PC-3 (cell line): ENCODE results near the gene ASB10. TPM values are rescaled to one million over a fixed set of nuclear protein-coding genes. Genes with fewer than 3 reads are reported as not detected.
A peak's percentile ranks its signal among the peaks of the same experiment; 100 is the strongest.

Experiments
- ATAC-seq: fragments of 200-7000 bp; cut with Tn5 transposase; 2 replicates; pipeline ENCODE4 v1.9.1; 2020; ENCODE audit warnings: mild to moderate bottlenecking, moderate library complexity
- BruUV-seq: library from RNA; stranded (reverse); fragments of 400-500 nt; replicated peaks from 2 replicates; lab custom pipeline; 2021; lab: Mats Ljungman, UMichigan
- CTCF ChIA-PET: fragments of 300-600 bp; sonication (Branson Sonifier 250); formaldehyde crosslinking; loops from one replicate; lab custom pipeline; 2022; ENCODE audit warnings: antibody characterized with exemption; lab: Charles Lee
- POLR2A ChIA-PET: fragments of 300-600 bp; sonication (Branson Sonifier 250); formaldehyde crosslinking; loops from one replicate; lab custom pipeline; 2022; ENCODE audit warnings: antibody characterized with exemption; ENCODE audit not compliant: unreplicated experiment; lab: Charles Lee
- DNase-seq: peaks from one replicate; pipeline ENCODE4 v3.0.0-alpha.2; 2015
- H2AFZ ChIP-seq: fragments of 300-600 bp; sonication (generic); 2 replicates; pipeline ENCODE4 v1.6.0; 2016; ENCODE audit warnings: antibody characterized with exemption, low read length
- H3F3A ChIP-seq: fragments of 300-600 bp; sonication (generic); one replicate; pipeline ENCODE4 v1.6.0; 2017; ENCODE audit warnings: antibody characterized with exemption, low read length, control low read depth, mild to moderate bottlenecking; ENCODE audit not compliant: unreplicated experiment
- H3K27ac ChIP-seq: fragments of 300-600 bp; sonication (generic); 2 replicates; pipeline ENCODE4 v1.5.1; 2016; ENCODE audit warnings: mild to moderate bottlenecking, low read length
- H3K27me3 ChIP-seq: fragments of 300-600 bp; sonication (generic); 2 replicates; pipeline ENCODE4 v1.6.1; 2016; ENCODE audit warnings: low read length, mixed read lengths
- H3K36me3 ChIP-seq: fragments of 300-600 bp; sonication (generic); 2 replicates; pipeline ENCODE4 v1.6.1; 2016; ENCODE audit warnings: low read depth, mixed run types, low read length, mixed read lengths
- H3K4me1 ChIP-seq: fragments of 300-600 bp; sonication (generic); 2 replicates; pipeline ENCODE4 v1.5.1; 2016; ENCODE audit warnings: low read length; ENCODE audit not compliant: insufficient read depth
- H3K4me2 ChIP-seq: fragments of 300-600 bp; sonication (generic); 2 replicates; pipeline ENCODE4 v1.6.0; 2016; ENCODE audit warnings: low read length
- H3K4me3 ChIP-seq: fragments of 300-600 bp; sonication (generic); 2 replicates; pipeline ENCODE4 v1.5.1; 2016; ENCODE audit warnings: mild to moderate bottlenecking, low read length, mixed read lengths
- H3K79me2 ChIP-seq: fragments of 300-600 bp; sonication (generic); 2 replicates; pipeline ENCODE4 v1.6.1; 2017; ENCODE audit warnings: low read length, mixed read lengths
- H3K9ac ChIP-seq: fragments of 300-600 bp; sonication (generic); 2 replicates; pipeline ENCODE4 v1.6.0; 2016; ENCODE audit warnings: mild to moderate bottlenecking, low read length
- H3K9me2 ChIP-seq: fragments of 300-600 bp; sonication (generic); replicated peaks from 2 replicates; pipeline ENCODE4 v1.6.1; 2016; ENCODE audit warnings: mixed run types, low read length, mixed read lengths
- H3K9me3 ChIP-seq: fragments of 300-600 bp; sonication (generic); 2 replicates; pipeline ENCODE4 v1.6.1; 2016; ENCODE audit warnings: low read length, mixed read lengths
- H4K20me1 ChIP-seq: fragments of 300-600 bp; sonication (generic); 2 replicates; pipeline ENCODE4 v1.6.1; 2016; ENCODE audit warnings: low read length, mixed read lengths
- CTCF ChIP-seq: fragments of 300-600 bp; sonication (generic); conservative IDR thresholded peaks from 2 replicates; pipeline ENCODE4 v1.5.1; 2017; ENCODE audit warnings: antibody characterized with exemption, low read depth, mild to moderate bottlenecking, low read length
- EZH2 ChIP-seq: fragments of 300-600 bp; sonication (generic); IDR thresholded peaks from one replicate; pipeline ENCODE4 v1.6.1; 2017; ENCODE audit warnings: antibody characterized with exemption, mild to moderate bottlenecking, low read length; ENCODE audit not compliant: unreplicated experiment
- EZH2phosphoT487 ChIP-seq: fragments of 300-600 bp; sonication (generic); IDR thresholded peaks from 2 replicates; pipeline ENCODE4 v1.6.1; 2018; ENCODE audit warnings: mild to moderate bottlenecking, antibody characterized with exemption, low read length, borderline replicate concordance
- intact Hi-C: fragments of 100-400 bp; cut with micrococcal nuclease; formaldehyde crosslinking; loops from 2 replicates; pipeline ENCODE4 v1.9.0; 2023
- total RNA-seq: library from RNA; depleted of rRNA; stranded (reverse); fragments of >200 nt; gene quantifications from 2 replicates; pipeline ENCODE4 v1.2.3, GENCODE V29; 2014

Gene ASB10
- total RNA-seq, 1 experiment from 2014 or later: not detected

- Histone ChIP-seq H3K9me2 (no peaks in the 10 kb centered on the region), H3K36me3 (peaks cover 16% of the 10 kb centered on the region), H3F3A (no peaks in the 10 kb centered on the region), H3K79me2 (peaks cover 47% of the 10 kb centered on the region), H3K27me3 (no peaks in the 10 kb centered on the region), H3K9ac (no peak overlapping the region), H3K4me1 (peaks cover 24% of the 10 kb centered on the region), H3K4me2 (no peak overlapping the region), H4K20me1 (no peaks in the 10 kb centered on the region), H3K4me3 (no peak overlapping the region), H2AFZ (no peak overlapping the region), H3K9me3 (no peaks in the 10 kb centered on the region), H3K27ac (no peak overlapping the region)
- DNase-seq (no peak), ATAC-seq (no peak)
- no TSS peak for BruUV-seq
- TF ChIP-seq EZH2 (no peak), EZH2phosphoT487 (no peak), CTCF (no peak)
- intact Hi-C loops: no loop called here
- ChIA-PET CTCF (no interaction called here), POLR2A (no interaction called here)
Measured at GRCh38 chr7:151235091-151235787, 48.2 kb upstream of the ASB10 start.

GRCh38 chr7:151233804-151234203 is 46.8 kb upstream of the ASB10 start:
- CTCF ChIA-PET: no interaction called here
- Histone ChIP-seq H3K4me2 (peak overlapping the region; percentile 91), H4K20me1 (no peaks in the 10 kb centered on the region), H3F3A (no peaks in the 10 kb centered on the region), H3K4me1 (peaks cover 24% of the 10 kb centered on the region), H3K9ac (peak overlapping the region; percentile 97), H3K79me2 (peaks cover 47% of the 10 kb centered on the region), H3K9me2 (no peaks in the 10 kb centered on the region), H3K9me3 (no peaks in the 10 kb centered on the region), H3K27me3 (no peaks in the 10 kb centered on the region), H3K4me3 (peak overlapping the region; percentile 89), H3K27ac (0 out of 2 replicates have a peak overlapping the region, but pooled peaks have one; percentile 75), H3K36me3 (peaks cover 16% of the 10 kb centered on the region), H2AFZ (no peak overlapping the region)
- DNase-seq (no peak), ATAC-seq (no peak)
- intact Hi-C loops: no loop called here
- no peak for TF ChIP-seq EZH2
- no peak for TF ChIP-seq EZH2phosphoT487
- TF ChIP-seq CTCF: no peak
- BruUV-seq: no TSS peak
- POLR2A ChIA-PET: no interaction called here
